DMS53 treated with DMSO at 0.1 percent for 48 hours (cell line): ENCODE data around the gene CRIP2.

Experiments used
- DNase-seq: peaks from one replicate; lab custom pipeline; 2025; ENCODE audit not compliant: unreplicated experiment; lab: John Stamatoyannopoulos, UW

Gene CRIP2, protein sequence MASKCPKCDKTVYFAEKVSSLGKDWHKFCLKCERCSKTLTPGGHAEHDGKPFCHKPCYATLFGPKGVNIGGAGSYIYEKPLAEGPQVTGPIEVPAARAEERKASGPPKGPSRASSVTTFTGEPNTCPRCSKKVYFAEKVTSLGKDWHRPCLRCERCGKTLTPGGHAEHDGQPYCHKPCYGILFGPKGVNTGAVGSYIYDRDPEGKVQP

DNA sequence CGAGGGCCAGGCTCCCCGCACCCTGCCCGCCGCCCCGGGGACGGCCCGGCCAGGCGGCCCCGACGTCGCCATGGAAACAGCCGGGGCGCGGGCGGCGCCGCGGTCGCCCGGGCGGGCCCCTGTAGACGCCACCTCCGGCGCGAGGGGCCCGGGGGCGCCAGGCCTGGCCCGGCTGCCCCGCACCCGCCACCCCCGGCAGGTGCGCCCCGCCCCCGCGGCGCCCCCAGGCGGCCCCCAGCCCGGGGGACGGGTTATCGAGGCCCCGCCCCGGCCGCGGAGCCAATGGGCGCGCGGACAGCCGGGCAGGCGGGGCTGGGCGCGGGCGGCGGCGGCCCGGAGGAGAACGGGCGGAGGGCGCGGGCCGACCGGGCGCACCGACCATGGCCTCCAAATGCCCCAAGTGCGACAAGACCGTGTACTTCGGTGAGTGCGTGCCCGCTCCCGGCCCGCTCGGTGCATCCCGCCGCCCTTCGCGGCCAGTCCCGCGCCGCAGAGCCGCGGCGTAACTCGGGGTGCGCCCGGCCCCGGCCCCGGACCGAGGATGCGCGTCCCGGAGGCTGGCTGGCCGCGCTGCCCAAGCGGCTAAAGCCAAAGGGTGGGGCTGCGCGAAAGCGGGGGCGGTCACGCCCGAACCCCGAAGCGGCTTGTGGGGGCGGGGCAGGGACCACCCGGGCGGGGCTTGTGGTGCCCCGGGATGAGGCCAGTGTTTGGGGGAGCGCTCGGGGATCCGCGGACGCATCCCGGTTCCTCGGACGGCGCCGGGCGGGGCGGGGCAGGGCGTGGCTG lies at the start of gene CRIP2:
TSS of gene CRIP2 (plus strand) at position 339 of the 786 bp plus-strand sequence. CDS start at position 381, 42 bp downstream.
- no peak for DNase-seq

DNA sequence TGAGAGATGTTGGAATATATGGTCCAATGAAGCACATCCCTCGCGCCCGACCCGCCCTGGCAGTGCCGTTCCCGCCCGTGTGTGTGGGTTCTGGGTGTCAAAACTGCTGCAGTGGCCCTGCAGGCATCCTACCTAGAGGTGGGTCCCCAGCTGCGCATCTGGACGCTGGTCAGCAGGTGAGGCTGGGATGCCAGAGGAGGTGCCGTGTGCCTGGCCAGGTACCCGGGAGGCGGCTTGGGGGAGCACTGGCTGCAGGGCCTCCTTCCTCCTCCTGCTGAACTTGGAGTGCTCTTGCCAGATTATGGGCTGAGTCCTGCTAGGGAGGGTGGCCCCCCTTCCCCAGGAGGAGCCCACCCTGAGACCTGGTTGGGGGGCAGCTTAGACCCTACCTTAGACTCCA lies 49.8 kb upstream of the CRIP2 start:
- no peak for DNase-seq

DNA sequence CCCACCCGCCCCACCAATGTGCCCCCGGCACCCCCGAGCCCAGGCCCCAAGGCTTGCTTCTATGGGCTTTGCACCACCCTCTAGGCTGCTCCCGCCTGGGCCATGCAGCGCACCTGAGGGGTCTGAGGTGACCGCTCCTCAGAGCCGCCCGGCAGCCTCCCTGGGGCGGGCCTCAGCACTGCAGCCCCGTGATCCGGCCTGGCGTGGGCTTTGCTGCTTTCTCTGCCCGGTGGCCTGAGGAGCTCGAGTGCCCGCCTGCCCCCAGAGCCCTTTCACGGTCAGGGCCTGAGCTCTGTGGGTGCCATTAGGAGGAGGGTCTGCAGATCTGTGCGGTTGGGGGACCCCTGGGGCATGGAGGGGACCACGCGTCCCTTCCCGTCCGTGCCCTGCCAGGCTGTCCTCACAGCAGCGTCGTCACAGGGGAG lies 48.8 kb upstream of the CRIP2 start:
- no peak for DNase-seq

DNA sequence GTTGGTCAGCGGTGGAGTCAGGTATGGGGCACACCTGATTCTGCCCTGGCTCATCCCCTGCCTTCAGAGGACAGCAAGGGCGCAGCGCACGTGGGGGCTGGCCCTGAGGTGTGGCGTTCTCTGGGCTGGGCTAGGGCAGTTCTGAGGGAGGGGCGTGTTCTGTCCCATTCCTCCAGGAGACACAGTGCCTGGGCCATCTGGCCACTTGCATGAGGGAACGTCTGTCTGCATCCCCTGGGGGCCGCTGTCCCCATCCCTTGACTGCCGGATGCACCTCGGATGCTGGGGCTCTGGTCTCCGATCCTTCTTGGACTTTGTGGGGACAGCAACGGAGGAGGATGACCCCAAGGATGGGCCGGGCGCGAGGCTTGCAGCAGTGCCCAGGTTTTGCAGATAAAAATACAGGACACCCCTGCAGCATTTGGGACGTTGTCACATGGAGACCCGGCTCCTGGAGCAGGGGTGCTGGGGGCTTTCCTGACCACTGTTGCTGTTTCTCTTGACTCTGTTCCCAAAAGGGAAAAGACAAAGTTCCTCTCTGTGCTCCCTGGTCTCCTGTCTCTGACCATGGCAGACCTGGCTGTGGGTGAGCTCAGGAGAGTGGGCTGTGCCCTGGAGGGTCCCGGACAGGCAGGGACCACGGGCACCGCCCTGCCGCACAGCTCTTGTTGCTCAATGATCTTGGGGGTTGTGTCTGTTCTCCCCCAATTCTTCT lies 48.0 kb upstream of the CRIP2 start:
- no peak for DNase-seq

DNA sequence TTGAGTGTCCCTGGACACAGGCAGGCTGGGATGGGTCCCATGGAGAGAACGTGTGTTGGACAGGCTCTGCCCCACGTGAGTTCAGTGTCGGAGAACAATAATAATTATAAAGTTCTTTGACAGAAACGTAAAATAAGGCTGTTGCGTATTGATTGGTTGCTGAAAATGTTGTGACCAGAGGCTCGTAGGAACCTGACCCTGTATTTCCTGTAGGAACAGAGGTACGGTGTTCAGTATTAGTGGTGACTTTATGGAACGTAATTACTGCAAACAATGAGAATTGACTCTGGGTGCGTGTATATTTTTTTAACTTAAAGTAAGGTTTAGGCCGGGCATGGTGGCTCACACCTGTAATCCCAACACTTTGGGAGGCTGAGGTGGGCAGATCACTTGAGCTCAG lies 47.2 kb upstream of the CRIP2 start:
- no peak for DNase-seq

DNA sequence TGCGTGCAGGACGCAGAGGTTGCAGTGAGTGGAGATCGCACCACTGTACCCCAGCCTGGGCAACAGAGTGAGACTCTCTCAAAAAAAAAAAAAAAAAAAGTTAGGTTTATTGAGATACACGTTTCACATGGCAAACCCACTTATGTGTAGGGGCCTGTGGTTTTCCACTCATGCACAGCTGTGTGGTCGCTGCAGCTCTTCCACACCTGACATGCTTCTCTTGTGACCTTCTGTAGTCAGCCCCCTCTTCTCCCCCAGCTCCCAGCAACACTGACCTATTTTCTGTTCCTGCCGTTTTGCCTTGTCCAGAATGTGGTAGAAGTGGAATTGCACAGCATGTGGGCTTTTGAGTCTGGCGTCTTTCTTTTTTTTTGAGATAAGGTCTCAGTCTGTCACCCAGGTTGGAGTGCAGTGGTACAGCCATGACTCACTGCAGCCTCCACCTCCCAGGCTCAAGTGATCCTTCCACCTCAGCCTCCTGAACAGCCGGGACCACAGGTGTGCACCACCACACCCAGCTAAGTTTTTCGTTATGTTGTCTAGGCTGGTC lies 46.6 kb upstream of the CRIP2 start:
- no peak for DNase-seq

DNA sequence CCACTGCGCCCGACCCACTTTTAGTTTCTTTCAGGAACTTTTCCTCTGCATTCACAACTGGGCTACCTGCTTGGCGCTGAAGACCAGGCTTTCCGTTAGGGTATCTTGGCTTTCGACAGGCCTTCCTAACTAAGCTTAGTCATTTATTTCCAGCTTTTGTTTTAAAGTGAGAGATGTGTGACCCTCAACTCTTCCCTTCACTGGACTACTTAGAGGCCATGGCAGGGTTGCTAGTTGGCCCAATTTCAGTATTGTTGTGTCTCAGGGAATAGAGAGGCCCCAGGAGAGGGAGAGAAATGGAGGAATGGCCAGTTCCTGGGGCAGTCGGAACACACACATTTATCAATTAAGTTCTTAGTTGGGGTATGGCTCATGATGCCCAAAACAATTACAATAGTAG lies 44.6 kb upstream of the CRIP2 start:
- no peak for DNase-seq

DNA sequence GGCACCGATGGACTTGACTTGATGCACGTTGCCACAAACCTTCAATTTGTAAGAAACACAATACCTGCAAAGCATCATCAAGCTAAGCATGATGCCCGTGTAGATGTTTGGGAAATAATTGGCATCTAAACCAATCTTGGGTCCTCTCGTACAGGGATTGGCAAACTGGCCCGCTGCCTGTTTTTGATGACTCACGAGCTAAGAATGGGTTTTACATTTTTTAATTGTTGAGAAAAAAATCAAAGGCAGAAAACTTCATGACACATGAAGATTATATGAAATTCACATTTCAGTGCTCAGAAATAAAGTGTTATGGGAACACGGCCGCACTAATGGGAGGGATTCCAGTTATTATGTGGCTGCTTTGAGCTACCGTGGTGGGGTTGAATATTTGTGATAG lies 44.1 kb upstream of the CRIP2 start:
- DNase-seq: no peak

DNA sequence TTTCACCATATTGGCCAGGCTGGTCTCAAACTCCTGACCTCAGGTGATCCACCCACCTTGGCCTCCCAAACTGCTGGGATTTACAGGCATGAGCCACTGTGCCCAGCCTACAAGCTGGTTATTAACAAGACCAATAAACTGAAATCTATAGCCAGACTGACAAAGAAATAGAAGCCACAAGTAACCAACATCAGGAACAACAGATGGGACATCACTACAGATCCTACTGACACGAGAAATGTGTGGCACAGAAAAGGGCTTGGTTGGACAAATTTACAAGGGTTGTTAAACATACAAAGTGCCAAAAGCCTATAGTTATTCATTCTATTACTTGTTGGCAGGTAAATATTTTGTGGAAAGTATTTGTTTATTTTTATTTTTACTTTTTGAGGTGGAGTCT lies 43.4 kb upstream of the CRIP2 start:
- no peak for DNase-seq

DNA sequence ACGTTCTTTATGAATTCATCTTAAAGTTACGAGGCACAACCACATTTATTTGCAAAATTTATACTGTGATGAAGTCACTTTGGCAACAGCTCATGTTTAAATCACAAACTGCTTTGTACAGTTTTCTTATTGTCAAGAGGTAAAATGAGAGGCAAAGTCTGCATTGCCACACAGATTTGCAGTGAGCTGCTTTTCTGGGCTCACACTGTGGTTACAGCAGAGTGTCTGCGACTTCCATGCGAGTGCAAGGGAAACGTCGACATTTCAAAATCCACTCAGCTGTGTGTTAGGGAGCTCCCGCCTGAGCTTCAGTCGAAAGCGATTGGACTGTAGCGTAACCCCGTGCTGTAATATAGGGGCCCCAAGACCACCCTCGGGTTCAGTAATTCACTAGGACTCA lies 42.0 kb upstream of the CRIP2 start:
- no peak for DNase-seq

DNA sequence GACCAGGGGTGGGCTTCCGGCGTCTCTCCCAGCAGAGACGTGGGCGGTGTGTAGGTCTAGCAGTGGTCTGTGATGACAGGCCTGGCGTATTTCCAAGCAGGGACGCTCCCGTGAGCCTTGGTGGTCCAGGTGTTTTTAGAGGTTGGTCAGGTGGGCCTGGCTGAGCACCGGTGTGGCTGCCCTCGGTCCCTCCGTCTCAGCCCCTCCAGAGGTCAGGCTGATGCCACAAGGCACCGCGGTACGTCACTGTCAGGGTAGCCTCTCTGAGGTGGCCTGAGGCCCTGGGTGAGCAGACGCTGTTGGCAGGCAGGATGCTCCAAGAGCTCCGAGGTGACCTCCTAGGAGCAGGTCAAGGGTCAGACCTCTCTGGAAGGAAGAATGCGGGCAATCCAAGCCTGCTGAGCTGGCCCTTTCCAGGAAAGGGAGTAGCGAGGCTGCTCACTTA lies 41.4 kb upstream of the CRIP2 start:
- DNase-seq: no peak

DNA sequence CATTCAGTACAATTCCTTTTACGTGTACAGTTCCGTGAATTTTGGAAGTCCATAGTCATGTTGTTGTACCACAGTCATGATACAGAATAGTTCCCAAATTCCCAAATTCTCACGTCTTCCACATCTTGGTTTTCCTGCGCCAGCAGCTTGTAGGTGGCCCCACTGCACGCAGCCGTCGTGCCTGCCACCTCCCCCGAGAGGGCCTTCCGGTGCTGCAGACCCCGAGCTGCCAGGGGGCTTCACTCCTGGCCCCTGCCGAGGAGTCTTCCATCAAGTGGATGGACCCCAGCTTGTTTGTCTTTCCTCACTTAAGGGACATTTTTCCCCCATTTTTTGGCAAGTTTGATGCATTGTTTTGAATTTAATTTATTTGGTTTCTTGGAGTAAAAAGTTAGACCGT lies 38.2 kb upstream of the CRIP2 start:
- DNase-seq: no peak

DNA sequence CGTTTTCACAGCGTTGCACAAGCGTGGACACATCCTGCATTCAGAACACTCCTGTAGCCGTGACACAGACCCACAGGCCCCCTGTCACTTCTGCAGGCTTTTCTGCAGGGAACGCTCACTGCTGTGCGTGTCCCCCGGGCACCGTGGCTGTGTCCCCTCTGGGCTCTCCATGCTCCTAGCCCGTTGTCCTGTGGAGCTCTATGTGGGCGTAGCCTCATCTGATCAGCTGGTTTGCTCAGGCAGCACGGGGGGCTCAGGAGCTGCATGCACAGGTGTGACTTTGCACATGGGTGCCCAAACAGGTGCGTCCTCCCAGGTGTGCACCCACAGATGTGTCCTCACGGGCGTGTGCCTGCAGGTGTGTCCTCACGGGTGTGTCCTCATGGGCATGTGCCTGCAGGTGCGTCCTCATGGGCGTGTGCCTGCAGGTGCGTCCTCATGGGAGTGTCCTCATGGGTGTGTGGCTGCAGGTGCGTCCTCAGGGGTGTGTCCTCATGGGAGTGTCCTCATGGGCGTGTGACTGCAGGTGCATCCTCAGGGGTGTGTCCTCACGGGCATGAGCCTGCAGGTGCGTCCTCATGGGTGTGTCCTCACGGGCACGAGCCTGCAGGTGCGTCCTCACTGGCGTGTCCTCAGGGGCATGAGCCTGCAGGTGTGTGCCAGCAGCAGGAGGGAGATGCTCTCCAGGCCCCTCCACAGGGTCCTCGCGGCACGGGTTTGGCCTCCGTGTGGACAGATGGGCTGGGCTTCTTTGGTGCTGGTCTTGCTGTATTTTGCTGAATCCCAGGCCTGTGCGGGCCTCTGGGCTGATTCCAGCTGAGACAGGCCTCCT lies 37.5 kb upstream of the CRIP2 start:
- DNase-seq: no peak

DNA sequence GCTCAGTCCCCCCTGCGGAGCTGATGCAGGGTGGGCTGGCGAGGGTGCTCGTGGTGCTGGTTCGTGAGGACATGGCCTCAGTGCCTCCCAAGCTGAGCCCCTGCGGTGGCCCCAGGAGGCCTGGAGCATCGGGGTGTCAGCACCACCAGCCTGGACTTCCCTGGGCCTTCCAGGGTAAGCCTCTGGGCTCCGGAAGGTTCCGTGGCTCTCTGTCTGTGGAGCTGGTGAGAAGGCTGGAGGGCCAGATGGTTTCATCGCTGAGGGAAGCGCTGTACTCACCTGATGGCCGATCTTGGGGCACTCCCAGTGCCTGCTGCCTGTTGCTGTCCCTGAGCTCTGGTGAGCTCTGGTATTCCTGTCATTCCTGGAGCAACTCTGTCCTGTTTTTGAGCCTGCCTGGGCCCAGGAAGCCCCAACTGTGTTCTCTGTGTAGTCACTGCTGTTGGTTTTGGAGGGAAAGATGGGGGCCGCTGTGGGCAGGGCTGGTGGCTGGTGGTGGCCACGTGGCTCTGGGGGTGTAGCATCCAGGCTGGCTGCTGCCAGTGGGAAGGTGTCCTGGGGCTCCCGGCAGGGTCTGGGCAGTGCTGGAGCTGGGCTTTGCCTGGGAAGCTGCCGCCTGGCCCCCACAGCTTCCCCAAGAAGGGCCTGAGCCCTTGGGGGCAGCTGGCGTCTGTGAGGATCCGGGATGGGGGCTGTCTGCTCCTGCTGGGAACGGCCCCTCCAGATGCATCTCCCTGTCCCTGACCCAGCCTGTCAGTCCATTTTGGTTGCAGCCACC lies 36.7 kb upstream of the CRIP2 start:
- no peak for DNase-seq

DNA sequence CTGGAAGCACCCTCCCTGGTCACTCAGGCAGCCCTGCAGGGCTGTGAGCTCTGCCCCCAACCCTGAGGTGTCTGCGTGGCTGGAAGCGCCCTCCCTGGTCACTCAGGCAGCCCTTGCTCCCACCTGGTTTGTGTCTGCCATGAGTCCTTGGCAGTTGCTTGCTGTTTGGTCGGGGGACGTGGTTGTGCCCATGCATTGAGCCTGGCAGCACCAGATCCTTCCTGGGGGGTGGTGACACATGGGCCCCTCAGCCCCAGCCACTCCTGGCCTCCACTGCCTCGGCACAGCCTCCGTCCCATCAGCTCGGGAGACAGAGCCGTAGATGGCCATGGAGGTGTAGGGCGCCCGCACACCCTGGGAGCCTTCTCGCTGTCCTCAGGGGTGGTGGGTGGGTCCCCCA lies 35.4 kb upstream of the CRIP2 start:
- no peak for DNase-seq

DNA sequence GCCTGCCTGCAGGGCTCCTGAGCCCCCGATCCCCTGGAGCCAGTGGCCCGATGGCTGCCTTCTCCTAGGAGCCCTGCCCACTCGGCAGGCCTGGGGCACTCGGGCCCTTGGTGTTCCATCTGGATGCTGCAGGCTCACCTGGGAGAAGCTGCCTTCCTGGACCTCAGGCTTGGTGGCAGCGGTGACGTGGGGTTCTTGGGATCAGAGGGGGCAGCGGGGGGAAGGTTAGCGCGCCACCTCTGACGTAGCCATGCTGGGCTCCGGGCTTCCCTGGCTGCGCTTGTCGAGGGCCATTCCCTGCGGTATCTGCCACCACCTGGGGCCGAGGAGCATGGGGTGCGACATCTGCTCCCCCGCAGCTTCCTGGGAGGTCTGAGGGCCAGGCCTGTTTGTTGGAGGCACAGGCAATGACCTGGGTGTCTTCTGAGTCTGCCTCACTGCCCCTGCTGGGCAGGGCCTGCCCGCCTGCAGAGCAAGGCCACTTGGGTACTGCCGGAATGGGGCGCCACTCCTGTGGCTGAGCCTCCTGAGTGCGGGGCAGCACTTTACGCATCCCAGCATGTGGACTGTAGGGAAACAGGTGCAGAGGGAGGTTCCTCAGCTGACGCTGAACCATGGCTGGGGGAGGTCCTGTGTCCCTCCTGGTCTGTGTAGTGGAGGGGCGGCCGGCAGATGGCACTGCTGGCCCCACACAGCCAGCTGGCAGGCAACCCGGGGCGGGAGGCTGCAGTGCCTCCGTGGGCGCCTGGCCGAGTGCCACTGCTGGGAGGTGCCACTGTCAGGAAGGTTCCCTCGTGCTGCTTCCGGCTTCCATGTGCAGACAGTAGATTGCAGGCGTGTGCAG lies 34.7 kb upstream of the CRIP2 start:
- DNase-seq: no peak

DNA sequence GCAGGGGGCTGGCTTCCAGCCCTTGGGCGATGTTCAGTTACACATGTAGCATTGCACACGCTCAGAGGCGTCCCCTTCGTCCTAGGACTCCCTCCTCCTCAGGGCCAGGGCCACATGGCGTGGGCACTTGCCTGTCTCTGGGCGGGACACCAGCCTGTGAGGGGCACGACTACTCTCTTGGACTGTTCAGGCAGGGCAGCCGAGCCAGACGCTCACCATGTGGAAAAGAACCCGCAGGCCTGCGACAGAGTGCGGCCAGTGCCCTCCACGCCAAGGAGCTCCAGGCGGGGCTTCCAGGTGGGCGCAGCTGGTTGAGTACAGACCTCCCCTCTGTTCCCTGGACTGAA lies 34.1 kb upstream of the CRIP2 start:
- no peak for DNase-seq

DNA sequence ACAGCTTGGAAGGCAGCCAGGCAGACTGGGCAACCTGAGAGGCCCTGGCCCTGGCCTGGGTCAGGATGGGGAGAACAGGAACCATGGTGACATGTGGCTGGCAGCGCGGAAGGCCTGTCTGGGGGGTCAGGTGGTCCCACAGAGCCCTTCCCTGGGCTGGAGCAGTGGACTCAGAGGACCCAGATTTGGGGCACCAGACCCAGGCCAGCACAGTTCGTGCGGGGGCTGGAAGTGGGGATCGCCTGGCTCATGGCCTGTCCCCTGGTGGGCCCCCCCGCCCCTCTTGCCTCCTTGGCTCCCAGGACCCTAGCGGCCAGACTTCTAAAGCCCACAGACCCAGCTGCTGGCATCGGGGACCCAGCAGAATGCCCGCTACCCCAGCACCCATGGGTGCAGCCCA lies 33.6 kb upstream of the CRIP2 start:
- DNase-seq: no peak

DNA sequence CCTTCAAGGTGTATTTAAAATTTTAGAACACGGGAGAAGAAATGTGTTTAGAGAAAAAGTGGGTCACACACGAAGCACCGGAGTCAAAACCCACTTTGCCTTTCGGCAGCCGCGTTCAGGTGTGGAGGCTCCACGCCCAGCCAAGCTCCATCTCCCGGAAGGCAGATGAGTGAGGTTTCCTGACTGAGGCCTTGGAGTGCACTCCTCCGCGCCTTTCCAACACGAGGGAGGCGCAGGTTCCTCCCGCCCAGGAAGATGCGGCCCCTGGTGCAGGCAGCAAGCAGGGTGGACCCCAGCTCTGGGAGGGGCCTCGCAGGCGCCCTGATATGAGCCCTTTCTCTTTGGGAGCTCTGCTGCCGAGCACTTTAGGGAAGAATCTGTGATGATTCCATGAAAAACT lies 32.5 kb upstream of the CRIP2 start:
- no peak for DNase-seq
